H1 (cell line): Measurements from ENCODE around the gene DCLK1. TPM values are rescaled to one million over a fixed set of nuclear protein-coding genes. Genes with fewer than 3 reads are reported as not detected.

Source experiments
- CTCF ChIA-PET: fragments of 300-600 bp; sonication (Branson Sonifier 250); formaldehyde crosslinking; loops from one replicate; lab custom pipeline; 2021; ENCODE audit not compliant: partially characterized antibody; lab: Charles Lee
- POLR2A ChIA-PET: fragments of 300-600 bp; sonication (Branson Sonifier 250); formaldehyde crosslinking; loops from one replicate; lab custom pipeline; 2021; ENCODE audit warnings: inconsistent platforms; ENCODE audit not compliant: partially characterized antibody; lab: Charles Lee
- DNase-seq, 2 experiments: peaks; one replicate each; pipeline versions ENCODE4 v3.0.0 to v3.0.0-alpha.2; 2010 to 2022; ENCODE audit warnings: low spot score in 2 of 2, low read depth in 1 of 2, mixed read lengths in 1 of 2
- FAIRE-seq: peaks from 2 replicates; lab custom pipeline; 2011; peaks lifted over from hg19 to GRCh38; lab: Jason Lieb, UNC
- H2AFZ ChIP-seq: 2 replicates; pipeline ENCODE4 v1.8.1; 2012; ENCODE audit warnings: low read length, inconsistent platforms
- H2AK5ac ChIP-seq: 2 replicates; pipeline ENCODE4 v1.6.1; 2013; ENCODE audit warnings: low read depth, low read length
- H2BK120ac ChIP-seq: replicated peaks from 2 replicates; pipeline ENCODE3; 2013; ENCODE audit warnings: low read depth, low read length, inconsistent platforms
- H2BK12ac ChIP-seq: 2 replicates; pipeline ENCODE4 v1.6.1; 2013; ENCODE audit warnings: low read depth, low read length
- H2BK15ac ChIP-seq: 2 replicates; pipeline ENCODE4 v1.6.1; 2013; ENCODE audit warnings: low read length
- H2BK20ac ChIP-seq: 2 replicates; pipeline ENCODE4 v1.6.1; 2013; ENCODE audit warnings: low read length
- H2BK5ac ChIP-seq: 2 replicates; pipeline ENCODE4 v1.6.1; 2013; ENCODE audit warnings: low read depth, low read length
- H3K14ac ChIP-seq: 2 replicates; pipeline ENCODE4 v1.6.1; 2013; ENCODE audit warnings: inconsistent platforms; ENCODE audit not compliant: insufficient read length
- H3K18ac ChIP-seq: 2 replicates; pipeline ENCODE4 v1.6.1; 2013; ENCODE audit warnings: low read length; ENCODE audit errors: extremely low read depth
- H3K23ac ChIP-seq: 2 replicates; pipeline ENCODE4 v1.6.1; 2013; ENCODE audit warnings: inconsistent platforms; ENCODE audit not compliant: insufficient read length
- H3K23me2 ChIP-seq: 2 replicates; pipeline ENCODE4 v1.6.1; 2013; ENCODE audit warnings: low read depth, low read length
- H3K27ac ChIP-seq: 2 replicates; pipeline ENCODE4 v1.6.1; 2011; ENCODE audit warnings: low read depth, low read length, inconsistent platforms
- H3K27me3 ChIP-seq, 4 experiments: replicated peaks in 1 of 4; 1 replicate in 1 of 4; 2 replicates in 3 of 4; pipeline versions ENCODE4 v1.6.1 to v1.8.1; 2011 to 2013; ENCODE audit warnings: low read length in 3 of 4, mild to moderate bottlenecking in 3 of 4, inconsistent platforms in 2 of 4, mixed read lengths in 2 of 4, moderate library complexity in 1 of 4; ENCODE audit not compliant: control insufficient read depth in 3 of 4, insufficient read depth in 3 of 4; ENCODE audit errors: extremely low read depth in 1 of 4
- H3K36me3 ChIP-seq, 4 experiments: 2 replicates each; pipeline versions ENCODE4 v1.6.1 to v1.8.1; 2011 to 2013; ENCODE audit warnings: mild to moderate bottlenecking in 4 of 4, low read length in 3 of 4, moderate library complexity in 2 of 4, control low read depth in 1 of 4, inconsistent platforms in 1 of 4; ENCODE audit not compliant: insufficient read depth in 4 of 4, control insufficient read depth in 2 of 4
- H3K4ac ChIP-seq: replicated peaks from 2 replicates; pipeline ENCODE3; 2013; ENCODE audit warnings: low read length, low read depth, mixed read lengths, inconsistent platforms; ENCODE audit not compliant: insufficient read length
- H3K4me1 ChIP-seq, 4 experiments: replicated peaks in 1 of 4; 1 replicate in 1 of 4; 2 replicates in 3 of 4; pipeline versions ENCODE4 v1.6.1 to v1.8.1; 2011 to 2013; ENCODE audit warnings: low read length in 3 of 4, inconsistent platforms in 2 of 4, mixed read lengths in 1 of 4; ENCODE audit not compliant: insufficient read depth in 4 of 4, control insufficient read depth in 3 of 4
- H3K4me2 ChIP-seq, 2 experiments: 2 replicates each; pipeline versions ENCODE4 v1.6.1 to v1.8.1; 2011 to 2013; ENCODE audit warnings: low read depth in 2 of 2, low read length in 2 of 2, control low read depth in 1 of 2, inconsistent platforms in 1 of 2, mild to moderate bottlenecking in 1 of 2; ENCODE audit not compliant: insufficient read depth in 1 of 2
- H3K4me3 ChIP-seq, 4 experiments: fragments of 200-600, 300-600 bp in 1 of 4; sonication (generic), shearing (Covaris generic), sonication (Bioruptor Twin) in 1 of 4; 2 replicates each; pipeline versions ENCODE4 v1.5.1 to v1.8.1; 2011 to 2016; ENCODE audit warnings: low read length in 4 of 4, low read depth in 3 of 4, control low read depth in 2 of 4, inconsistent platforms in 2 of 4, mild to moderate bottlenecking in 2 of 4, mixed read lengths in 1 of 4, moderate library complexity in 1 of 4; ENCODE audit not compliant: insufficient read depth in 2 of 4; ENCODE audit errors: extremely low read depth in 1 of 4
- H3K56ac ChIP-seq: replicated peaks from 2 replicates; pipeline ENCODE3; 2013; ENCODE audit warnings: low read depth, mild to moderate bottlenecking, mixed read lengths, low read length, inconsistent platforms; ENCODE audit not compliant: insufficient read length
- H3K79me1 ChIP-seq: 2 replicates; pipeline ENCODE4 v1.6.1; 2013; ENCODE audit warnings: low read depth, low read length, control low read depth
- H3K79me2 ChIP-seq, 2 experiments: 2 replicates each; pipeline versions ENCODE4 v1.6.1 to v1.8.1; 2012 to 2013; ENCODE audit warnings: low read length in 2 of 2, mild to moderate bottlenecking in 2 of 2, inconsistent platforms in 1 of 2; ENCODE audit not compliant: insufficient read depth in 2 of 2, control insufficient read depth in 1 of 2
- H3K9ac ChIP-seq, 4 experiments: replicated peaks in 1 of 4; 1 replicate in 1 of 4; 2 replicates in 3 of 4; pipeline versions ENCODE4 v1.6.1 to v1.8.1; 2011 to 2013; ENCODE audit warnings: low read depth in 3 of 4, low read length in 3 of 4, control low read depth in 2 of 4, mild to moderate bottlenecking in 2 of 4, moderate library complexity in 2 of 4, inconsistent platforms in 1 of 4; ENCODE audit errors: extremely low read depth in 1 of 4
- H3K9me3 ChIP-seq, 2 experiments: 2 replicates each; pipeline versions ENCODE4 v1.6.1 to v1.8.1; 2012 to 2013; ENCODE audit warnings: mild to moderate bottlenecking in 2 of 2, moderate library complexity in 2 of 2, control low read depth in 1 of 2, inconsistent platforms in 1 of 2, low read depth in 1 of 2, low read length in 1 of 2, mixed read lengths in 1 of 2; ENCODE audit not compliant: insufficient read depth in 2 of 2
- H4K20me1 ChIP-seq, 2 experiments: replicated peaks in 1 of 2; 2 replicates each; pipeline versions ENCODE3 to v1.8.1; 2011 to 2013; ENCODE audit warnings: inconsistent platforms in 2 of 2, low read length in 2 of 2, mild to moderate bottlenecking in 1 of 2; ENCODE audit not compliant: insufficient read depth in 2 of 2, control insufficient read depth in 1 of 2
- H4K5ac ChIP-seq: 2 replicates; pipeline ENCODE4 v1.6.1; 2013; ENCODE audit warnings: low read length, low read depth, mixed read lengths, inconsistent platforms; ENCODE audit not compliant: insufficient read length
- H4K8ac ChIP-seq: 2 replicates; pipeline ENCODE4 v1.8.0; 2013; ENCODE audit warnings: mild to moderate bottlenecking, moderate library complexity, low read length, inconsistent platforms; ENCODE audit not compliant: insufficient read depth; ENCODE audit errors: extremely low read depth
- H4K91ac ChIP-seq: replicated peaks from 2 replicates; pipeline ENCODE3; 2013; ENCODE audit warnings: low read length, mixed read lengths, inconsistent platforms; ENCODE audit not compliant: insufficient read length
- ATF2 ChIP-seq: IDR thresholded peaks from 2 replicates; pipeline ENCODE4 v1.6.1; 2012; ENCODE audit warnings: low read length, inconsistent platforms
- ATF3 ChIP-seq: IDR thresholded peaks from 2 replicates; pipeline ENCODE4 v1.6.1; 2011; ENCODE audit warnings: low read depth, mild to moderate bottlenecking, low read length; ENCODE audit not compliant: insufficient read depth
- EGR1 ChIP-seq: IDR thresholded peaks from 2 replicates; pipeline ENCODE4 v1.6.1; 2011; ENCODE audit warnings: low read depth, low read length, borderline replicate concordance
- EP300 ChIP-seq, 2 experiments: IDR thresholded peaks; 1 replicate in 1 of 2; 2 replicates in 1 of 2; pipeline ENCODE4 v1.6.1; 2011 to 2012; ENCODE audit warnings: low read depth in 2 of 2, low read length in 2 of 2, mild to moderate bottlenecking in 2 of 2, borderline replicate concordance in 1 of 2, inconsistent platforms in 1 of 2, moderate library complexity in 1 of 2
- KDM5A ChIP-seq: fragments of 200-600 bp; IDR thresholded peaks from 2 replicates; pipeline ENCODE4 v1.7.1; 2012; ENCODE audit warnings: mild to moderate bottlenecking, low read length, inconsistent platforms, mixed read lengths
- MAFK ChIP-seq: IDR thresholded peaks from 2 replicates; pipeline ENCODE4 v1.6.1; 2012; ENCODE audit warnings: low read depth, mild to moderate bottlenecking, improper control_type of control experiment, low read length
- POLR2AphosphoS5 ChIP-seq: IDR thresholded peaks from 2 replicates; pipeline ENCODE4 v1.6.1; 2011; ENCODE audit warnings: low read depth, low read length
- RBBP5 ChIP-seq: IDR thresholded peaks from 2 replicates; pipeline ENCODE4 v1.7.1; 2012; ENCODE audit warnings: low read depth, mild to moderate bottlenecking, inconsistent platforms, low read length, moderate library complexity, borderline replicate concordance
- SIN3A ChIP-seq, 2 experiments: IDR thresholded peaks in 1 of 2; conservative IDR thresholded peaks in 1 of 2; 2 replicates each; pipeline ENCODE4 v1.6.1; 2011 to 2012; ENCODE audit warnings: low read length in 2 of 2, improper control_type of control experiment in 1 of 2, low read depth in 1 of 2, mild to moderate bottlenecking in 1 of 2
- SP1 ChIP-seq: IDR thresholded peaks from 2 replicates; pipeline ENCODE4 v1.6.1; 2011; ENCODE audit warnings: low read depth, low read length
- SUZ12 ChIP-seq: fragments of 200-600 bp; sonication (generic); IDR thresholded peaks from 2 replicates; pipeline ENCODE4 v1.6.1; 2012; ENCODE audit warnings: mild to moderate bottlenecking, inconsistent platforms, low read length, moderate library complexity, mixed read lengths
- TAF7 ChIP-seq: optimal IDR thresholded peaks from 2 replicates; pipeline ENCODE3; 2011; ENCODE audit warnings: low read depth, mild to moderate bottlenecking, inconsistent platforms, low read length, moderate library complexity, borderline replicate concordance
- WGBS, 2 experiments: shearing (Covaris generic) in 1 of 2; methylation state at CpG; one replicate each; pipeline versions ENCODE4 v1.1.6 to v1.1.7; 2013 to 2015; ENCODE audit warnings: low lambda C conversion rate in 2 of 2, mixed read lengths in 2 of 2, inconsistent platforms in 1 of 2, low coverage in 1 of 2, missing lambda C conversion rate in 1 of 2; ENCODE audit not compliant: insufficient replicate concordance in 2 of 2, insufficient coverage in 1 of 2, insufficient read length in 1 of 2; ENCODE audit errors: extremely low coverage in 1 of 2, missing lambda C conversion rate in 1 of 2; 5-methylcytosine and 5-hydroxymethylcytosine counted together
- polyA plus RNA-seq, 7 experiments: library from polyadenylated mRNA; depleted of rRNA in 3 of 7; stranded (reverse) in 5 of 7; unstranded in 2 of 7; fragments of >200 nt in 5 of 7; fragments of 200-250 nt in 2 of 7; gene quantifications; 1 replicate in 5 of 7; 2 replicates in 1 of 7; 4 replicates in 1 of 7; pipeline versions ENCODE4 v1.2.1 to v1.2.3, GENCODE V29; 2011 to 2013; ENCODE audit warnings: missing spikeins in 2 of 7, mixed read lengths in 2 of 7
- total RNA-seq: library from RNA; stranded (reverse); fragmentation: NEBNext Ultra II Directional; extraction: Animal tissue kit (Norgen Biotek cat#: 25700); gene quantifications from 2 replicates; pipeline ENCODE4 v1.2.1, GENCODE V29; 2021

DCLK1 gene
- total and polyA plus RNA-seq, 2 of the 8 experiments (the other 6 are each of a cell fraction or from before 2014, with no cell fraction given) = 22.8 to 41.0 TPM

- ChIA-PET POLR2A (no interaction called here), CTCF (no interaction called here)
- H3K79me1 ChIP-seq = no peaks in the 10 kb centered on the region
- H3K27ac ChIP-seq = no peak overlapping the region
- no peak overlapping the region for H2AK5ac ChIP-seq
- H3K9me3 ChIP-seq = no peaks in the 10 kb centered on the region
- H2BK5ac ChIP-seq = no peak overlapping the region
- H3K27me3 ChIP-seq = no peaks in the 10 kb centered on the region
- DNase-seq = no peak
- H4K91ac ChIP-seq = no peak overlapping the region
- H3K4ac ChIP-seq = no peak overlapping the region
- peak overlapping the region; percentile 4; the same call in 1 of the 2 replicates for H2BK15ac ChIP-seq
- no peaks in the 10 kb centered on the region for H3K36me3 ChIP-seq
- H3K4me1 ChIP-seq = no peaks in the 10 kb centered on the region
- H3K56ac ChIP-seq = no peak overlapping the region
- H3K4me2 ChIP-seq = no peak overlapping the region
- H2BK20ac ChIP-seq = no peak overlapping the region
- H3K23me2 ChIP-seq = no peaks in the 10 kb centered on the region
- H2AFZ ChIP-seq = no peak overlapping the region
- no peak overlapping the region for H4K8ac ChIP-seq
- H3K23ac ChIP-seq = no peak overlapping the region
- 69% methylated on average over 4 of the region's 4 CpGs; no CpG with 5 or more reads in 1 of the 2 experiments for WGBS, 2 experiments
- no peak overlapping the region for H2BK12ac ChIP-seq
- FAIRE-seq = peak; percentile 55
- H2BK120ac ChIP-seq = no peak overlapping the region
- no peak overlapping the region for H3K18ac ChIP-seq
- H4K20me1 ChIP-seq = no peaks in the 10 kb centered on the region
- no peak overlapping the region for H3K14ac ChIP-seq
- H3K79me2 ChIP-seq = no peaks in the 10 kb centered on the region
- H3K4me3 ChIP-seq = no peak overlapping the region
- no peak overlapping the region for H3K9ac ChIP-seq
- H4K5ac ChIP-seq = no peak overlapping the region
- no peak for TF ChIP-seq ATF3
- TF ChIP-seq SUZ12 = no peak
- TF ChIP-seq SIN3A (conservative IDR thresholded peaks at IDR 0.05 in 1 of 2, IDR thresholded peaks at IDR 0.05 in 1 of 2; ENCODE audit: low read depth in 1 of 2, low read length in 2 of 2) = no peak
- no peak for TF ChIP-seq TAF7
- no peak for TF ChIP-seq RBBP5
- no peak for TF ChIP-seq KDM5A
- TF ChIP-seq POLR2AphosphoS5 = no peak
- no peak for TF ChIP-seq MAFK
- no peak for TF ChIP-seq ATF2
- TF ChIP-seq EGR1 = no peak
- TF ChIP-seq EP300 (IDR thresholded peaks at IDR 0.05; ENCODE audit: borderline replicate concordance in 1 of 2, low read depth in 2 of 2, low read length in 2 of 2) = no peak
- TF ChIP-seq SP1 = no peak
Observed at GRCh38 chr13:36061054-36061453, 70.1 kb downstream of the DCLK1 start.
